Measurements from ENCODE around the gene MCOLN2. TPM values are rescaled to one million over a fixed set of nuclear protein-coding genes. Genes with fewer than 3 reads are reported as not detected.

MCOLN2 gene
- total RNA-seq, 2 donors from 2014 or later, result not detected

GRCh38 chr1:84889437-84889836, 107.5 kb downstream of the MCOLN2 start:
- 72 to 86% methylated on average over 5 of the region's 5 CpGs for WGBS, 2 donors
- Histone ChIP-seq H3K36me3 (replicated peaks in 1 of 2; ENCODE audit: insufficient read depth in 1 of 2, low read depth in 2 of 2) (no peaks in the 10 kb centered on the region), H3K4me3 (no peak overlapping the region), H3K4me1 (peaks cover 39% of the 10 kb centered on the region), H3K27me3 (no peaks in the 10 kb centered on the region), H3K9me3 (no peaks in the 10 kb centered on the region), H3K27ac (no peak overlapping the region)
- TF ChIP-seq POLR2A (IDR thresholded peaks at IDR 0.05), result no peak
- TF ChIP-seq CTCF (IDR thresholded peaks at IDR 0.05), result no peak
- intact Hi-C loops (cut with DNase I), result no loop called here
- no peak for DNase-seq
- ATAC-seq, result no peak

- ATAC-seq (no peak), DNase-seq (no peak)
- intact Hi-C loops (cut with DNase I), result no loop called here
- TF ChIP-seq CTCF (IDR thresholded peaks at IDR 0.05) (no peak), POLR2A (IDR thresholded peaks at IDR 0.05) (no peak)
- Histone ChIP-seq H3K36me3 (replicated peaks in 1 of 2; ENCODE audit: insufficient read depth in 1 of 2, low read depth in 2 of 2) (no peaks in the 10 kb centered on the region), H3K4me1 (peaks cover 38% of the 10 kb centered on the region), H3K27me3 (no peaks in the 10 kb centered on the region), H3K27ac (no peak overlapping the region), H3K4me3 (no peak overlapping the region), H3K9me3 (no peaks in the 10 kb centered on the region)
Measured at GRCh38 chr1:84888753-84889152, 108.2 kb downstream of the MCOLN2 start.

- Histone ChIP-seq H3K27ac (no peak overlapping the region), H3K27me3 (no peaks in the 10 kb centered on the region), H3K36me3 (replicated peaks in 1 of 2; ENCODE audit: insufficient read depth in 1 of 2, low read depth in 2 of 2) (no peaks in the 10 kb centered on the region), H3K4me3 (no peak overlapping the region), H3K4me1 (peaks cover 27% of the 10 kb centered on the region), H3K9me3 (no peaks in the 10 kb centered on the region)
- TF ChIP-seq CTCF (IDR thresholded peaks at IDR 0.05) (no peak), POLR2A (IDR thresholded peaks at IDR 0.05) (no peak)
- no peak for ATAC-seq
- peak in 2 of 4 donors; percentile 28 to 38 for DNase-seq
- WGBS, 2 donors, result 87 to 95% methylated on average over 4 of the region's 4 CpGs
- intact Hi-C loops (cut with DNase I), result no loop called here
Measured at GRCh38 chr1:84887261-84887934, 109.5 kb downstream of the MCOLN2 start.

- no peak for TF ChIP-seq POLR2A (IDR thresholded peaks at IDR 0.05)
- no peak for TF ChIP-seq CTCF (IDR thresholded peaks at IDR 0.05)
- H3K4me3 ChIP-seq, result no peak overlapping the region
- ATAC-seq, result no peak
- H3K27ac ChIP-seq, result no peak overlapping the region
- 17 to 35% methylated on average over 2 of the region's 2 CpGs for WGBS, 2 donors
- intact Hi-C loops (cut with DNase I), result no loop called here
- H3K27me3 ChIP-seq, result no peaks in the 10 kb centered on the region
- no peaks in the 10 kb centered on the region for H3K36me3 ChIP-seq (replicated peaks in 1 of 2; ENCODE audit: insufficient read depth in 1 of 2, low read depth in 2 of 2)
- DNase-seq, result no peak
- H3K4me1 ChIP-seq, result peaks cover 13% of the 10 kb centered on the region
- H3K9me3 ChIP-seq, result no peaks in the 10 kb centered on the region
Measured at GRCh38 chr1:84885469-84885868, 111.4 kb downstream of the MCOLN2 start.

All from body of pancreas (tissue), 4 donors.